ENCODE results near the gene SLC35F6.

DNA sequence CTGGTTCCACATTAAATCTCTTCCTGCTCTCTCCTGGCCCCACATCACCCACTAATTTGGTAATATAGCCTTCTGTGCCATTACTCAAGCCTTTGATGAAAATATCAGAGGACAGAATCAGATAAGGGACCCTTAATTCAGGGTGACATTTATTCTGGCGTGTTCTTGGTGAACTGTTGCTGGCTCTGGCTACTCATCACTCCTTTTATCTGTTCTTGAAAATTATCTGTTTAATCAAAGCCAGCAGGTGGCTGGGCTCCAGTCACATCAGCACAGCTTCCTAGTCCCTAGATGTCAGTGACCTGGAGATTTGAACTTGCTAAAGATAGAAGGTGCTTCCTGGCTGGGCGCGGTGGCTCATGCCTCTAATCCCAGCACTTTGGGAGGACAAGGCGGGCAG, 26.9 kb upstream of the SLC35F6 start:
- no peak for TF ChIP-seq ZNF274 (IDR thresholded peaks at IDR 0.05; ENCODE audit: low read depth, low read length)
- no peak for TF ChIP-seq YY1 (IDR thresholded peaks at IDR 0.05; ENCODE audit: insufficient read depth, insufficient read length)
